Hepatocyte (in vitro differentiated cells): ENCODE results near the gene WASL.

Experiments used
- EZH2 ChIP-seq: fragments of 200-600 bp; sonication (generic); IDR thresholded peaks from 2 replicates; pipeline ENCODE4 v1.6.1; 2016; ENCODE audit warnings: antibody characterized with exemption, mild to moderate bottlenecking, borderline replicate concordance
- EZH2phosphoT487 ChIP-seq: fragments of 200-600 bp; sonication (generic); IDR thresholded peaks from one replicate; pipeline ENCODE4 v1.6.1; 2018; ENCODE audit warnings: antibody characterized with exemption, mild to moderate bottlenecking, low read depth, moderate library complexity; ENCODE audit not compliant: unreplicated experiment, severe bottlenecking
- TF ChIP-seq, protein P1 (sequence below): fragments of 200-600 bp; sonication (generic); IDR thresholded peaks from 2 replicates; pipeline ENCODE4 v1.5.1; 2016; ENCODE audit warnings: antibody characterized with exemption, mild to moderate bottlenecking; ENCODE audit not compliant: poor library complexity

GRCh38 chr7:123705211-123705901 is 43.4 kb downstream of the WASL start:
- TF ChIP-seq EZH2 (no peak), EZH2phosphoT487 (no peak)
- TF ChIP-seq, protein P1, sequence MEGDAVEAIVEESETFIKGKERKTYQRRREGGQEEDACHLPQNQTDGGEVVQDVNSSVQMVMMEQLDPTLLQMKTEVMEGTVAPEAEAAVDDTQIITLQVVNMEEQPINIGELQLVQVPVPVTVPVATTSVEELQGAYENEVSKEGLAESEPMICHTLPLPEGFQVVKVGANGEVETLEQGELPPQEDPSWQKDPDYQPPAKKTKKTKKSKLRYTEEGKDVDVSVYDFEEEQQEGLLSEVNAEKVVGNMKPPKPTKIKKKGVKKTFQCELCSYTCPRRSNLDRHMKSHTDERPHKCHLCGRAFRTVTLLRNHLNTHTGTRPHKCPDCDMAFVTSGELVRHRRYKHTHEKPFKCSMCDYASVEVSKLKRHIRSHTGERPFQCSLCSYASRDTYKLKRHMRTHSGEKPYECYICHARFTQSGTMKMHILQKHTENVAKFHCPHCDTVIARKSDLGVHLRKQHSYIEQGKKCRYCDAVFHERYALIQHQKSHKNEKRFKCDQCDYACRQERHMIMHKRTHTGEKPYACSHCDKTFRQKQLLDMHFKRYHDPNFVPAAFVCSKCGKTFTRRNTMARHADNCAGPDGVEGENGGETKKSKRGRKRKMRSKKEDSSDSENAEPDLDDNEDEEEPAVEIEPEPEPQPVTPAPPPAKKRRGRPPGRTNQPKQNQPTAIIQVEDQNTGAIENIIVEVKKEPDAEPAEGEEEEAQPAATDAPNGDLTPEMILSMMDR: no peak
